IPS-18c (cell line): ENCODE measurements around the gene STAC3.

ENCODE experiments used
- H3K4me3 ChIP-seq: 2 replicates; pipeline ENCODE4 v1.7.0; 2013; ENCODE audit warnings: low read depth, mild to moderate bottlenecking, low read length, moderate library complexity; ENCODE audit not compliant: insufficient read depth
- H3K9me3 ChIP-seq: one replicate; pipeline ENCODE4 v1.6.1; 2013; ENCODE audit warnings: mild to moderate bottlenecking, low read length, moderate library complexity; ENCODE audit not compliant: control insufficient read depth, insufficient read depth

The STAC3 gene

GRCh38 chr12:57193706-57194245 lies 57.2 kb downstream of the STAC3 start:
- Histone ChIP-seq H3K4me3 (no peak overlapping the region), H3K9me3 (no peaks in the 10 kb centered on the region)
